ENCODE results near the gene IFNA14.
"Not testable (repeated sequence)": the region's sequence is repeated elsewhere in the genome, so short reads cannot be mapped to it uniquely, and the experiment has no call there.

DNA sequence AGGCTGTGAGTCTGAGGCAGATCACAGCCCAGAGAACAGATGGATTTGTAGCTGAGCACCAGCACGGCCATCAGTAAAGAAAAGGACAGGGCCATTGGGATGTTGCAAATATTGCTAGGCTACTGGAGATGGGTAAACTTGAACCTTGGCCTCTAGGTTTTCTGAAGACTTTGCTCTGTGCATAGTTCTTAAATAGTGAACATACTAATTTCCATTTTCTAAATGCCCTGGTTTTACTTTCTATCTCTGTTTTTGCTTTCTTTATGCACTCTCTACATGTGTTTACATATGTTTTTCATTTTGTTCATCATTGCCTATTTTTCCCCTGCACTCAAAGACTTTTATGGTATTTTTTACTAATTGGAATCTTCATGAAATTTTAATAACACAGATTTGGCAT lies 22.6 kb downstream of the IFNA14 start, which contains the start of gene IFNA16:
- TF ChIP-seq POLR2A (IDR thresholded peaks at IDR 0.05; ENCODE audit: low read depth) = not testable (repeated sequence)
- TF ChIP-seq, protein P1, sequence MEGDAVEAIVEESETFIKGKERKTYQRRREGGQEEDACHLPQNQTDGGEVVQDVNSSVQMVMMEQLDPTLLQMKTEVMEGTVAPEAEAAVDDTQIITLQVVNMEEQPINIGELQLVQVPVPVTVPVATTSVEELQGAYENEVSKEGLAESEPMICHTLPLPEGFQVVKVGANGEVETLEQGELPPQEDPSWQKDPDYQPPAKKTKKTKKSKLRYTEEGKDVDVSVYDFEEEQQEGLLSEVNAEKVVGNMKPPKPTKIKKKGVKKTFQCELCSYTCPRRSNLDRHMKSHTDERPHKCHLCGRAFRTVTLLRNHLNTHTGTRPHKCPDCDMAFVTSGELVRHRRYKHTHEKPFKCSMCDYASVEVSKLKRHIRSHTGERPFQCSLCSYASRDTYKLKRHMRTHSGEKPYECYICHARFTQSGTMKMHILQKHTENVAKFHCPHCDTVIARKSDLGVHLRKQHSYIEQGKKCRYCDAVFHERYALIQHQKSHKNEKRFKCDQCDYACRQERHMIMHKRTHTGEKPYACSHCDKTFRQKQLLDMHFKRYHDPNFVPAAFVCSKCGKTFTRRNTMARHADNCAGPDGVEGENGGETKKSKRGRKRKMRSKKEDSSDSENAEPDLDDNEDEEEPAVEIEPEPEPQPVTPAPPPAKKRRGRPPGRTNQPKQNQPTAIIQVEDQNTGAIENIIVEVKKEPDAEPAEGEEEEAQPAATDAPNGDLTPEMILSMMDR (IDR thresholded peaks at IDR 0.05) = not testable (repeated sequence)

Data from esophagus muscularis mucosa (tissue), 3 donors.